Small intestine (tissue), 16 donors: Measurements from ENCODE around the gene EIF3D. TPM values are rescaled to one million over a fixed set of nuclear protein-coding genes. Genes with fewer than 3 reads are reported as not detected.

ENCODE experiments used
- DNase-seq, 2 donors: peaks; one replicate each; pipeline versions ENCODE4 v3.0.0 to v3.0.0-alpha.2; 2013
- FAIRE-seq: peaks from 2 replicates; lab custom pipeline; 2012; peaks lifted over from hg19 to GRCh38; lab: Jason Lieb, UNC
- H3K27ac ChIP-seq, 3 donors: one replicate each; pipeline ENCODE4 v1.5.1; 2013; ENCODE audit warnings: low read length in 2 of 3, mild to moderate bottlenecking in 2 of 3, control low read depth in 1 of 3, inconsistent platforms in 1 of 3, low read depth in 1 of 3, moderate library complexity in 1 of 3
- H3K27me3 ChIP-seq, 3 donors: one replicate each; pipeline ENCODE4 v1.6.1; 2013; ENCODE audit warnings: low read length in 3 of 3, inconsistent platforms in 1 of 3; ENCODE audit not compliant: control insufficient read depth in 3 of 3, insufficient read depth in 3 of 3
- H3K36me3 ChIP-seq, 3 donors: one replicate each; pipeline ENCODE4 v1.6.1; 2013; ENCODE audit warnings: low read length in 3 of 3, inconsistent platforms in 1 of 3, low read depth in 1 of 3, mild to moderate bottlenecking in 1 of 3, moderate library complexity in 1 of 3; ENCODE audit not compliant: control insufficient read depth in 3 of 3, insufficient read depth in 2 of 3
- H3K4me1 ChIP-seq, 3 donors: one replicate each; pipeline ENCODE4 v1.6.1; 2013; ENCODE audit warnings: low read length in 2 of 3, inconsistent platforms in 1 of 3, low read depth in 1 of 3, mild to moderate bottlenecking in 1 of 3, moderate library complexity in 1 of 3; ENCODE audit not compliant: control insufficient read depth in 3 of 3, insufficient read depth in 2 of 3
- H3K4me3 ChIP-seq, 3 donors: one replicate each; pipeline ENCODE4 v1.5.1; 2013; ENCODE audit warnings: low read length in 3 of 3, control low read depth in 1 of 3, inconsistent platforms in 1 of 3, low read depth in 1 of 3, mild to moderate bottlenecking in 1 of 3, moderate library complexity in 1 of 3
- H3K9me3 ChIP-seq, 2 donors: one replicate each; pipeline ENCODE4 v1.6.1; 2013; ENCODE audit warnings: low read depth in 1 of 2, low read length in 1 of 2; ENCODE audit not compliant: control insufficient read depth in 2 of 2, insufficient read depth in 1 of 2
- WGBS, 3 donors: extraction: QIAGEN DNeasy Blood & Tissue Kit; methylation state at CpG; one replicate each; pipeline ENCODE4 v1.1.7; 2013; 5-methylcytosine and 5-hydroxymethylcytosine counted together
- long read RNA-seq, 10 donors: transcript quantifications; one replicate each; lab custom pipeline, GENCODE V29; 2026
- polyA plus RNA-seq, 4 donors: library from polyadenylated mRNA; stranded (reverse) in 3 of 4; unstranded in 1 of 4; fragments of 200-250 nt in 3 of 4; fragments of 120-200 nt in 1 of 4; gene quantifications; one replicate each; pipeline versions ENCODE4 v1.2.1 to v1.2.3, GENCODE V29; 2013
- donor health status: healthy with polysubstance abuse.
- donor health status: control.
- donor health status: control.
- donor health status: Bipolar disorder and iron deficiency.
- donor health status: healthy.

The EIF3D gene, protein sequence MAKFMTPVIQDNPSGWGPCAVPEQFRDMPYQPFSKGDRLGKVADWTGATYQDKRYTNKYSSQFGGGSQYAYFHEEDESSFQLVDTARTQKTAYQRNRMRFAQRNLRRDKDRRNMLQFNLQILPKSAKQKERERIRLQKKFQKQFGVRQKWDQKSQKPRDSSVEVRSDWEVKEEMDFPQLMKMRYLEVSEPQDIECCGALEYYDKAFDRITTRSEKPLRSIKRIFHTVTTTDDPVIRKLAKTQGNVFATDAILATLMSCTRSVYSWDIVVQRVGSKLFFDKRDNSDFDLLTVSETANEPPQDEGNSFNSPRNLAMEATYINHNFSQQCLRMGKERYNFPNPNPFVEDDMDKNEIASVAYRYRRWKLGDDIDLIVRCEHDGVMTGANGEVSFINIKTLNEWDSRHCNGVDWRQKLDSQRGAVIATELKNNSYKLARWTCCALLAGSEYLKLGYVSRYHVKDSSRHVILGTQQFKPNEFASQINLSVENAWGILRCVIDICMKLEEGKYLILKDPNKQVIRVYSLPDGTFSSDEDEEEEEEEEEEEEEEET
- polyA plus RNA-seq = 100 to 1,000 TPM; 169 to 215 (median 198) TPM
- long read RNA-seq, donor 1, transcript EIF3D-201 (15 exons, 2,155 nt) = major isoform, 64 of 234 reads
- long read RNA-seq, donor 1, transcript EIF3D-209 (3 exons, 887 nt) = minor isoform, 19 of 234 reads
- long read RNA-seq, donor 1, transcript EIF3D-205 (6 exons, 678 nt) = minor isoform, 6 of 234 reads
- long read RNA-seq, donor 1, partial matches to known transcripts = 110 of 234 reads
- long read RNA-seq, donor 1, other reads (novel, unspliced or antisense) = 31 of 234 reads
- long read RNA-seq, donor 2, transcript EIF3D-201 (15 exons, 2,155 nt) = major isoform, 21 of 29 reads
- long read RNA-seq, donor 2, partial matches to known transcripts = 5 of 29 reads
- long read RNA-seq, donor 2, other reads (novel, unspliced or antisense) = 0 of 29 reads
- long read RNA-seq, donor 3, transcript EIF3D-201 (15 exons, 2,155 nt) = minor isoform, 7 of 99 reads
- long read RNA-seq, donor 3, transcript EIF3D-209 (3 exons, 887 nt) = major isoform, 15 of 99 reads
- long read RNA-seq, donor 3, partial matches to known transcripts = 71 of 99 reads
- long read RNA-seq, donor 3, other reads (novel, unspliced or antisense) = 5 of 99 reads
- long read RNA-seq, donor 4, partial matches to known transcripts = 0 of 2 reads
- long read RNA-seq, donor 4, other reads (novel, unspliced or antisense) = 0 of 2 reads
- long read RNA-seq, donor 5, transcript EIF3D-209 (3 exons, 887 nt) = major isoform, 8 of 34 reads
- long read RNA-seq, donor 5, transcript EIF3D-201 (15 exons, 2,155 nt) = minor isoform, 6 of 34 reads
- long read RNA-seq, donor 5, partial matches to known transcripts = 14 of 34 reads
- long read RNA-seq, donor 5, other reads (novel, unspliced or antisense) = 5 of 34 reads
- long read RNA-seq, donor 6, transcript EIF3D-209 (3 exons, 887 nt) = minor isoform, 13 of 73 reads
- long read RNA-seq, donor 6, transcript EIF3D-201 (15 exons, 2,155 nt) = major isoform, 35 of 73 reads
- long read RNA-seq, donor 6, partial matches to known transcripts = 13 of 73 reads
- long read RNA-seq, donor 6, other reads (novel, unspliced or antisense) = 9 of 73 reads
- long read RNA-seq, donor 7, transcript EIF3D-201 (15 exons, 2,155 nt) = major isoform, 44 of 107 reads
- long read RNA-seq, donor 7, transcript EIF3D-209 (3 exons, 887 nt) = minor isoform, 32 of 107 reads
- long read RNA-seq, donor 7, partial matches to known transcripts = 21 of 107 reads
- long read RNA-seq, donor 7, other reads (novel, unspliced or antisense) = 10 of 107 reads
- long read RNA-seq, donor 8, partial matches to known transcripts = 0 of 5 reads
- long read RNA-seq, donor 8, other reads (novel, unspliced or antisense) = 0 of 5 reads
- long read RNA-seq, donor 9, transcript EIF3D-201 (15 exons, 2,155 nt) = major isoform, 10 of 16 reads
- long read RNA-seq, donor 9, transcript EIF3D-209 (3 exons, 887 nt) = minor isoform, 6 of 16 reads
- long read RNA-seq, donor 9, partial matches to known transcripts = 0 of 16 reads
- long read RNA-seq, donor 9, other reads (novel, unspliced or antisense) = 0 of 16 reads
- long read RNA-seq, donor 10, transcript EIF3D-201 (15 exons, 2,155 nt) = major isoform, 30 of 99 reads
- long read RNA-seq, donor 10, transcript EIF3D-209 (3 exons, 887 nt) = minor isoform, 7 of 99 reads
- long read RNA-seq, donor 10, partial matches to known transcripts = 49 of 99 reads
- long read RNA-seq, donor 10, other reads (novel, unspliced or antisense) = 10 of 99 reads

DNA sequence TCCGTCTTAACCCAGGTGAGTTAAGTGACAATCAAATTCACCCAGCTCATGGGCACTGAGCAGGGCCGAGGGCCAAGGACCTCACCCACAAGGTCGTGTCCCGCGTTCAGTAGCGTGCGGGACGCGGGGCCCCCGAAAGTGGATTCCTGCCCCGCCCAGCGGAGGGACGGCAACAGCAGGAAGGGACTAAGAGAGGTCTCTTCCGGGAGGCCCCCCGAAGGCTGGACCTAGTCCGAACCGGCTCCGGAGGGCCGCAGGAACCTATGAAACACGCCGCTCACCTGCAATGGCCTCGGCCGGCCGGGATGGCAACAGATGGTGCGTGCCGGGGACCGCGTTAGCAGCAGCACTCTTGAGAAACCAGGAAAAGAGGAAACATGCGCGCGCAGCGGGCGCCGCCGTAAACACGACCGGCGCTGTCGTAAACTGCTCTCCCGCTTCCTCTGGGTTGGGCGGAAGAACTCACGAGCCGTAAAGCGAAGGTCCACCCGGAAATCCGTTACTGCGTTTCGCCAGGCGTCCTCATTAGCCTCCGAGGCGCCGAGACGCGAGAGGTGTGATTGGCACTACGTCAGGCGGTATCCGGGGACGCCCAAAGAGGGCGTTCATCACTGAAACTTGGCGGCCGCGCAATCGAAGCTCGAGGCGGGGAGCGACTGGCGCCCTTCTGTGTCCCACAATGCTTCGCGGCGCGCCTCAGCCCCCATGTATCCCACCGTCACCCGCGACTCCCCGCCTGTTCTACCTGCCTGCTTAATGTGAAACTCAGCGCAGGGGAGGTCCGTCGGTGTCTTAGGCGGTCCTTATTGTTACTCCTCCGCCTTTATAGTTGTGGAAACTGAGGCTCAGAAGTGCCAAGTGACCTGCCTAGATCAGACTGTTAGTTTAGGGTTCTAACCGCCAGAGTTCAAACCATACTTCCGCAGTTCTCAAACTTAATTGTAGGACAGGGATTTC, at the start of gene EIF3D:
Gene EIF3D, minus strand, starts transcription at position 372 of the 957 bp plus-strand sequence. CDS start 3,045 bp downstream, outside the sequence.
- DNase-seq (peak; percentile 99 to 100), FAIRE-seq (peak; percentile 33)
- H3K4me1 ChIP-seq = peaks cover 0 to 4% (median 3%) of the 10 kb centered on the region in 3 donors
- no peaks in the 10 kb centered on the region for H3K27me3 ChIP-seq
- H3K36me3 ChIP-seq = peaks cover 7 to 22% (median 16%) of the 10 kb centered on the region in 3 donors
- peaks cover 0 to 3% of the 10 kb centered on the region in 2 donors for H3K9me3 ChIP-seq
- WGBS, 3 donors = 0% methylated on average over 71 to 82 of the region's 82 CpGs
- H3K27ac ChIP-seq = peak within 1 kb of the TSS; percentile 89 to 98 (median 98)
- H3K4me3 ChIP-seq = peak within 1 kb of the TSS; percentile 55 to 97 (median 79)

DNA sequence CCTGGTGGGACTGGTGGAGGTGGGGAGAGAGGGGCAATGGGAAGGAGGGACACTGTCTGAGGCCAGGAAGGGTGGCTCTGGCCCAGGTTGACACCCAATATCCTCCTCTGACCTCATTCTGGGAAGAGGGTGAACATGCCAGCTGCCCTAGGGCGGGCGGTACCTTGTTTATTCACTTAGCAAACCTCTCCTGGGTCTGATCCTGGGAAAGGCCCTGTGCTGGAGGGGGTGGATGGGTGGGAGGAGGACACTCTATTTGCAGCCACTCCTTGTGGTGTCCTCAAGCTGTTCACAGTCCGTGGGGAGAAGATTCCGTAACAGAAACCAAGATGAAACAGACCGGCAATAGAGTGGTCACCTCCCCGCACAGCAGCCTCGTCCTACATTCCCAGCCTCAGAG, 49.7 kb upstream of the EIF3D start:
- no peak overlapping the region for H3K27ac ChIP-seq
- 49 to 82% (median 65%) methylated on average over 4 to 7 of the region's 7 CpGs for WGBS, 3 donors
- no peaks in the 10 kb centered on the region for H3K4me1 ChIP-seq
- no peak overlapping the region for H3K4me3 ChIP-seq
- H3K36me3 ChIP-seq = no peaks in the 10 kb centered on the region
- H3K9me3 ChIP-seq = no peaks in the 10 kb centered on the region
- no peak for FAIRE-seq
- H3K27me3 ChIP-seq = no peaks in the 10 kb centered on the region
- no peak for DNase-seq

DNA sequence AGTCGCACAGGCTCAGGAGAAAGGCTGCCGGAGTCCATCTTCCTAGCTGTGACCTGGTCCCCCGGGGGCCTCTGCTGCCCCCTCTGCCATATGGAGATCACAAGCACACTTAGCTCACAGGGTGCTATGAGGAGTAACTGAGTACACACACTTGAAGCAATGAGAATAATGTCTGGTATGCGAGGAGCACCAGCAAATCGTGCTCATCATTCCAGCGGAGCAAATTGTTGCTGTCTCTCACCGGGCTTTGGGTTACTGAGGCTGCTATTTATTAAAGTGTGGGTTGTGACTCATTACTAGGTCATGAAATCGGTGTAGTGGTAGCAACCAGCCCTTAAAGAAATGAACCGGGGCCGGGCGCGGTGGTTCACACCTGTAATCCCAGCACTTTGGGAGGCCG, 48.1 kb upstream of the EIF3D start:
- H3K9me3 ChIP-seq = no peaks in the 10 kb centered on the region
- H3K4me1 ChIP-seq = no peaks in the 10 kb centered on the region
- no peak overlapping the region for H3K27ac ChIP-seq
- no peak for FAIRE-seq
- no peak for DNase-seq
- 82 to 85% (median 84%) methylated on average over 13 of the region's 13 CpGs for WGBS, 3 donors
- H3K4me3 ChIP-seq = no peak overlapping the region
- no peaks in the 10 kb centered on the region for H3K27me3 ChIP-seq
- no peaks in the 10 kb centered on the region for H3K36me3 ChIP-seq

DNA sequence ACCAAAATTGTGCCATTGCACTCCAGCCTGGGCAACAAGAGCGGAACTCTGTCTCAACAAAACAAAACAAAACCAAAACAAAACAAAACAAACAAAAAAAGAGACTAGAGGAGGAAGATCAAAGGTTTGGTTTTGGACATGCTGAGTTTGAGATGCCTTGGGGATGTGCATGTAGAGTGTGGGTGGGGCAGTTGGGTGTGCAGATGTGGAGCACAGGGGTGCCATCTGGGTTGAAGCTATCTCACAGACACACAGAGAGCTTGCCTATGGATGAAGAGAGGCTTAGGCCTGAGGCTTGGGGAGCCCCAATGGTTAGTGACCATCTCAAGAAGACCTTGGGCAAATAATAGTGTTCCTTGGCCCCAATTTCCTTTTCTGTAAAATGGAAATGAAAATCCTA, 45.8 kb upstream of the EIF3D start:
- Histone ChIP-seq H3K4me1 (no peaks in the 10 kb centered on the region), H3K4me3 (no peak overlapping the region), H3K9me3 (no peaks in the 10 kb centered on the region), H3K27me3 (no peaks in the 10 kb centered on the region), H3K36me3 (no peaks in the 10 kb centered on the region), H3K27ac (no peak overlapping the region)
- DNase-seq = no peak
- 90 to 95% (median 90%) methylated on average over 1 of the region's 1 CpG for WGBS, 3 donors
- no peak for FAIRE-seq

DNA sequence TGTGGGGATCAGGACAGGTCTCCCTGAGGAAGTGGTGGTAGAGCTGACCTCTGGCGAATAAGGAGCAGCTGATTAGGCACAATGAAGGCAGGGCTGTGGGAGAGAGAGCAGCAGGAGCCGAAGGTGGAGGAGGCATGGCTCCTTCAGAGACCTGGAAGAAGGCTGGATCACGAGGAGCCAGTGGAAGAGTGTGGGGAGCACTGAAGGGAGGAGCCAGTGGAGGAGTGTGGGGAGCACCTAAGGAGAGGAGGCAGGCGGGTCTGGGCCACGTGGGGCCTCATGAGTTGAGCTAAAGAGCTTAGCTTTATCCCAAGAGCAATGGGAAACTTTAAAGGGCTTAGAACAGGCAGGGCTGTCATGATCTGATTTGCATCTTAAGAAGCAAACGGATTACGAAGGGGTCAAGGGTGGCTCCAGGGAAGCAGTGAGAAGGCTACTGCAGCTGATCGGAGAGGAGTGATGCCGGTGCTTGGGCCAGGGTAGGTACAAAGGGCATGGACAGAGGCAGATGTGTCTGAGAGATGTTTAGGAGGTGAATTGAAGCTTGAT, 44.9 kb upstream of the EIF3D start:
- 33 to 43% (median 39%) methylated on average over 9 of the region's 9 CpGs for WGBS, 3 donors
- Histone ChIP-seq H3K36me3 (no peaks in the 10 kb centered on the region), H3K27ac (no peak overlapping the region), H3K4me1 (no peaks in the 10 kb centered on the region), H3K27me3 (no peaks in the 10 kb centered on the region), H3K4me3 (no peak overlapping the region), H3K9me3 (no peaks in the 10 kb centered on the region)
- DNase-seq = no peak
- FAIRE-seq = no peak

DNA sequence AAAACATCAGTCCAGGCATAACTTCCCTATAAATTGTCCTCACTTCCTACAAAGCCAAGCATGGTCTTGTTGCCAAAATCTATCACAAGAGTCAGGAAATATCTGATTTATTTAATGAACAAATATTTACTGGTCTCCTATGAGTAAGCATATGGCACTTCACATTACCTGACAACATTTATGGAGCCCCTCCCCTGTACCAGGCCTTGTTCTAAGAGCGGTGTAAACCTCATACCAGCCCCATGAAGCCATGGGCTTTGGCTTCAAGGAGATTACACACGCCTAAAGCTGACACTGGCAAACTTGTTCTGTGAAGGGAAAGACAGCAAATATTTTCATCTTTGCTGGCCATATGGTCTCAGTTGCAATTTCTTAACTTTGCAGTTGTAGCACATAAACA, 43.0 kb upstream of the EIF3D start:
- DNase-seq (no peak), FAIRE-seq (no peak)
- H3K9me3 ChIP-seq = no peaks in the 10 kb centered on the region
- WGBS, 3 donors = 70 to 82% (median 79%) methylated on average over 2 of the region's 2 CpGs
- no peaks in the 10 kb centered on the region for H3K36me3 ChIP-seq
- H3K4me3 ChIP-seq = no peak overlapping the region
- no peak overlapping the region for H3K27ac ChIP-seq
- no peaks in the 10 kb centered on the region for H3K4me1 ChIP-seq
- H3K27me3 ChIP-seq = no peaks in the 10 kb centered on the region
